SK-N-SH treated with all-trans-retinoic acid at 6 μM for 48 hours (cell line): ENCODE measurements around the gene GRIK5.

Experiments
- ATAC-seq: fragments of 200-7000 bp; cut with Tn5 transposase; 3 replicates; pipeline ENCODE4 v1.9.1; 2020; ENCODE audit warnings: mild to moderate bottlenecking, moderate library complexity
- ARNTL ChIP-seq: fragments of 450-650 bp; formaldehyde crosslinking; IDR thresholded peaks from 2 replicates; pipeline ENCODE4 v1.5.0; 2020; ENCODE audit warnings: low read depth, mild to moderate bottlenecking, moderate library complexity, borderline replicate concordance
- BACH2 ChIP-seq: fragments of 250-450 bp; sonication (Bioruptor Pico); IDR thresholded peaks from 2 replicates; pipeline ENCODE4 v1.9.0; 2021; ENCODE audit warnings: mild to moderate bottlenecking, borderline replicate concordance
- CSDC2 ChIP-seq: fragments of 250-450 bp; sonication (Bioruptor Pico); IDR thresholded peaks from 2 replicates; pipeline ENCODE4 v1.5.0; 2020; ENCODE audit warnings: mild to moderate bottlenecking, moderate library complexity
- ESRRG ChIP-seq: fragments of 250-450 bp; sonication (Bioruptor Pico); IDR thresholded peaks from 2 replicates; pipeline ENCODE4 v1.6.1; 2021; ENCODE audit warnings: mild to moderate bottlenecking
- GLIS3 ChIP-seq: fragments of 250-450 bp; sonication (Bioruptor Pico); IDR thresholded peaks from 2 replicates; pipeline ENCODE4 v1.5.0; 2020; ENCODE audit warnings: mild to moderate bottlenecking, moderate library complexity
- OSR1 ChIP-seq: fragments of 250-450 bp; sonication (Bioruptor Pico); IDR thresholded peaks from 2 replicates; pipeline ENCODE4 v1.8.0; 2022; ENCODE audit warnings: moderate library complexity, mild to moderate bottlenecking, inconsistent platforms
- PPARA ChIP-seq: fragments of 250-450 bp; sonication (Bioruptor Pico); IDR thresholded peaks from 2 replicates; pipeline ENCODE4 v1.5.0; 2020; ENCODE audit warnings: mild to moderate bottlenecking, borderline replicate concordance
- RARB ChIP-seq: fragments of 250-450 bp; sonication (Bioruptor Pico); IDR thresholded peaks from 2 replicates; pipeline ENCODE4 v1.8.0; 2021; ENCODE audit warnings: mild to moderate bottlenecking, moderate library complexity
- SNAI2 ChIP-seq: fragments of 250-450 bp; sonication (Bioruptor Pico); IDR thresholded peaks from 2 replicates; pipeline ENCODE4 v1.5.0; 2020; ENCODE audit warnings: mild to moderate bottlenecking, moderate library complexity
- TCF4 ChIP-seq: fragments of 250-450 bp; sonication (Bioruptor Pico); IDR thresholded peaks from 2 replicates; pipeline ENCODE4 v1.8.0; 2021; ENCODE audit warnings: mild to moderate bottlenecking, moderate library complexity, borderline replicate concordance
- TOX ChIP-seq: fragments of 250-450 bp; sonication (Bioruptor Pico); IDR thresholded peaks from 2 replicates; pipeline ENCODE4 v1.8.0; 2021; ENCODE audit warnings: mild to moderate bottlenecking, moderate library complexity, borderline replicate concordance
- ZFP30 ChIP-seq: fragments of 450-650 bp; formaldehyde crosslinking; IDR thresholded peaks from 2 replicates; pipeline ENCODE4 v1.5.0; 2022; ENCODE audit warnings: mild to moderate bottlenecking, moderate library complexity
- ZNF70 ChIP-seq: fragments of 450-650 bp; formaldehyde crosslinking; IDR thresholded peaks from 2 replicates; pipeline ENCODE4 v1.5.0; 2020; ENCODE audit warnings: mild to moderate bottlenecking, moderate library complexity
- TF ChIP-seq, protein P1 (sequence below): fragments of 250-450 bp; sonication (Bioruptor Pico); IDR thresholded peaks from 2 replicates; pipeline ENCODE4 v1.5.1; 2021; ENCODE audit warnings: mild to moderate bottlenecking, moderate library complexity
- TF ChIP-seq, protein P2 (sequence below): fragments of 250-450 bp; sonication (Bioruptor Pico); IDR thresholded peaks from 2 replicates; pipeline ENCODE4 v1.8.0; 2020; ENCODE audit warnings: mild to moderate bottlenecking, moderate library complexity, borderline replicate concordance
- TF ChIP-seq, protein P3 (sequence below): fragments of 250-450 bp; sonication (Bioruptor Pico); IDR thresholded peaks from 2 replicates; pipeline ENCODE4 v1.5.0; 2020; ENCODE audit warnings: mild to moderate bottlenecking, moderate library complexity

The GRIK5 gene

DNA sequence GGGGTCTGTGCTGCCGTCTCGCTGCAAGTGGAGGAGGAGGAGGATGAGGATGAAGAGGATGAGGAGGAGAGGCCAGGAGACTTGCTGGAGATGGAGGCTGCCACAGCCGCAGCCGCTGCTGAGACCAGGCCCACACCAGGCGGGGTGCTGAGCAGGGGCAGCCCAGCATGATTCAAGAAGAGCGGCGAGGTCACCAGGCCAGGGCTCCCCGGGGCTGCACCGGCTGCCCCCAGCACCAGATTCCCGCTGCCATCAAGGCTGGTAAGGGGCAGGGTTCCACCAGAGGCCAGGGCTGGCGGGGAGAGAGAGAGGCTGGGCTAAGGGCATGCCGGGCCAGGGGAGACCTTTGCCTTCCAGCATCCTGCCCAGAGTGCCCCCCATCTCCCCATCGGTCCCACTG lies 21.3 kb upstream of the GRIK5 start:
- no peak for ATAC-seq
- TF ChIP-seq OSR1 (CRISPR knock-in tag) (no peak), TCF4 (CRISPR knock-in tag) (no peak)

DNA sequence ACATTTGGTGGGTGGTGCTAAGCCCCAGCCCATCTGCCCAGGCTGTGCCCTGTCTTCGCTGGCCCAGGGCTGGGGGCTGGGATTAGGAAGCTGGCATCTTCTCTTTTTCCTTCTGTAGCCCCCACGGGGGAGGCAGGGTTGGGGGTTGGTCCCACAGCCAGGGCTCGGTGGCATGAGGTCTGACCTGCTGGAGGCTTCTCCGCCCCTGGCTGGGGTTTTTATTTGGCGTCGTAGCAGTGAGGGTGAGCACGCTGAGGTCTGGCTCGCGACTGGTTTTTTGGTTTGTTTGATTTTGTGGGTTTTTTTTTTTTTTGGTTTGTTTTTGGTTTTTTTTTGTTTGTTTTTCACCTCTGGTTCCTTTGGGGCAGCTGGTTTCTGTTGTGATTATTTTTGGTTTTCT lies 20.7 kb upstream of the GRIK5 start:
- ATAC-seq = no peak
- TF ChIP-seq ARNTL (CRISPR knock-in tag) (no peak), CSDC2 (no peak), OSR1 (CRISPR knock-in tag) (no peak), RARB (CRISPR knock-in tag) (no peak), ZNF70 (no peak), ESRRG (CRISPR knock-in tag) (no peak), BACH2 (CRISPR knock-in tag) (no peak), PPARA (CRISPR knock-in tag) (no peak), TOX (CRISPR knock-in tag) (no peak), SNAI2 (CRISPR knock-in tag) (no peak)
- TF ChIP-seq, protein P1, sequence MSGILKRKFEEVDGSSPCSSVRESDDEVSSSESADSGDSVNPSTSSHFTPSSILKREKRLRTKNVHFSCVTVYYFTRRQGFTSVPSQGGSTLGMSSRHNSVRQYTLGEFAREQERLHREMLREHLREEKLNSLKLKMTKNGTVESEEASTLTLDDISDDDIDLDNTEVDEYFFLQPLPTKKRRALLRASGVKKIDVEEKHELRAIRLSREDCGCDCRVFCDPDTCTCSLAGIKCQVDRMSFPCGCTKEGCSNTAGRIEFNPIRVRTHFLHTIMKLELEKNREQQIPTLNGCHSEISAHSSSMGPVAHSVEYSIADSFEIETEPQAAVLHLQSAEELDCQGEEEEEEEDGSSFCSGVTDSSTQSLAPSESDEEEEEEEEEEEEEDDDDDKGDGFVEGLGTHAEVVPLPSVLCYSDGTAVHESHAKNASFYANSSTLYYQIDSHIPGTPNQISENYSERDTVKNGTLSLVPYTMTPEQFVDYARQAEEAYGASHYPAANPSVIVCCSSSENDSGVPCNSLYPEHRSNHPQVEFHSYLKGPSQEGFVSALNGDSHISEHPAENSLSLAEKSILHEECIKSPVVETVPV (CRISPR knock-in tag) = no peak
- TF ChIP-seq, protein P2, sequence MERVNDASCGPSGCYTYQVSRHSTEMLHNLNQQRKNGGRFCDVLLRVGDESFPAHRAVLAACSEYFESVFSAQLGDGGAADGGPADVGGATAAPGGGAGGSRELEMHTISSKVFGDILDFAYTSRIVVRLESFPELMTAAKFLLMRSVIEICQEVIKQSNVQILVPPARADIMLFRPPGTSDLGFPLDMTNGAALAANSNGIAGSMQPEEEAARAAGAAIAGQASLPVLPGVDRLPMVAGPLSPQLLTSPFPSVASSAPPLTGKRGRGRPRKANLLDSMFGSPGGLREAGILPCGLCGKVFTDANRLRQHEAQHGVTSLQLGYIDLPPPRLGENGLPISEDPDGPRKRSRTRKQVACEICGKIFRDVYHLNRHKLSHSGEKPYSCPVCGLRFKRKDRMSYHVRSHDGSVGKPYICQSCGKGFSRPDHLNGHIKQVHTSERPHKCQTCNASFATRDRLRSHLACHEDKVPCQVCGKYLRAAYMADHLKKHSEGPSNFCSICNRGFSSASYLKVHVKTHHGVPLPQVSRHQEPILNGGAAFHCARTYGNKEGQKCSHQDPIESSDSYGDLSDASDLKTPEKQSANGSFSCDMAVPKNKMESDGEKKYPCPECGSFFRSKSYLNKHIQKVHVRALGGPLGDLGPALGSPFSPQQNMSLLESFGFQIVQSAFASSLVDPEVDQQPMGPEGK (CRISPR knock-in tag) = no peak
- TF ChIP-seq, protein P3, sequence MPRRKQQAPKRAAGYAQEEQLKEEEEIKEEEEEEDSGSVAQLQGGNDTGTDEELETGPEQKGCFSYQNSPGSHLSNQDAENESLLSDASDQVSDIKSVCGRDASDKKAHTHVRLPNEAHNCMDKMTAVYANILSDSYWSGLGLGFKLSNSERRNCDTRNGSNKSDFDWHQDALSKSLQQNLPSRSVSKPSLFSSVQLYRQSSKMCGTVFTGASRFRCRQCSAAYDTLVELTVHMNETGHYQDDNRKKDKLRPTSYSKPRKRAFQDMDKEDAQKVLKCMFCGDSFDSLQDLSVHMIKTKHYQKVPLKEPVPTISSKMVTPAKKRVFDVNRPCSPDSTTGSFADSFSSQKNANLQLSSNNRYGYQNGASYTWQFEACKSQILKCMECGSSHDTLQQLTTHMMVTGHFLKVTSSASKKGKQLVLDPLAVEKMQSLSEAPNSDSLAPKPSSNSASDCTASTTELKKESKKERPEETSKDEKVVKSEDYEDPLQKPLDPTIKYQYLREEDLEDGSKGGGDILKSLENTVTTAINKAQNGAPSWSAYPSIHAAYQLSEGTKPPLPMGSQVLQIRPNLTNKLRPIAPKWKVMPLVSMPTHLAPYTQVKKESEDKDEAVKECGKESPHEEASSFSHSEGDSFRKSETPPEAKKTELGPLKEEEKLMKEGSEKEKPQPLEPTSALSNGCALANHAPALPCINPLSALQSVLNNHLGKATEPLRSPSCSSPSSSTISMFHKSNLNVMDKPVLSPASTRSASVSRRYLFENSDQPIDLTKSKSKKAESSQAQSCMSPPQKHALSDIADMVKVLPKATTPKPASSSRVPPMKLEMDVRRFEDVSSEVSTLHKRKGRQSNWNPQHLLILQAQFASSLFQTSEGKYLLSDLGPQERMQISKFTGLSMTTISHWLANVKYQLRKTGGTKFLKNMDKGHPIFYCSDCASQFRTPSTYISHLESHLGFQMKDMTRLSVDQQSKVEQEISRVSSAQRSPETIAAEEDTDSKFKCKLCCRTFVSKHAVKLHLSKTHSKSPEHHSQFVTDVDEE (CRISPR knock-in tag) = no peak
- TF ChIP-seq, all 23 proteins: peak for 0

DNA sequence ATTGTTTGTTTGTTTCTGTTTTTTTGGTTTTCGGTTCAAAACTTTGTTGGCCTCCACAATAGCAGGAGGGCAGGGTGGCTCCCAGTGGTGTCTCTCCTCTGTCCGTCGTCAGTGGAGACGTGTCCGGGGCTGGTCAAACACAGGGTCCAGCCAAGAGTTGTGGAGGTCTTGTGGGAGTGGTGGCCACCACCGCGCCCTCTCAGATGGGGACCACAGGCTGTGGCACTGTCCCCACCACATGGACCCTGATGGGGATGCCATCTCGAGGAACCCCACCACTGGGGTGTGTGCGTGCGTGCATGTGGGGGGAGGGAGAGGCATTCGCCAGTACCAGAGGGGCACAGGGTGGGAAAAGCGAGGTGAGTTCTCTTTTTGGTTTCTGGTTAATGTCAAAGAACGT lies 19.8 kb upstream of the GRIK5 start:
- no peak for TF ChIP-seq BACH2 (CRISPR knock-in tag)
- TF ChIP-seq, protein P3 (CRISPR knock-in tag) = no peak
- TF ChIP-seq, protein P2 (CRISPR knock-in tag) = no peak
- no peak for TF ChIP-seq ARNTL (CRISPR knock-in tag)
- TF ChIP-seq SNAI2 (CRISPR knock-in tag) = no peak
- no peak for TF ChIP-seq ZNF70
- TF ChIP-seq CSDC2 = no peak
- no peak for TF ChIP-seq ZFP30 (CRISPR knock-in tag)
- TF ChIP-seq TOX (CRISPR knock-in tag) = no peak
- TF ChIP-seq GLIS3 (CRISPR knock-in tag) = no peak
- no peak for TF ChIP-seq PPARA (CRISPR knock-in tag)

More for the DNA sequence above, 19.8 kb upstream of the GRIK5 start:
- ATAC-seq = no peak
